22Rv1 (cell line): Measurements from ENCODE around the gene FOXJ3.

Source experiments
- H3K27ac ChIP-seq: fragments of 450-650 bp; 2 replicates; pipeline ENCODE4 v1.5.1; 2017
- ZFX ChIP-seq: fragments of 450-650 bp; IDR thresholded peaks from 2 replicates; pipeline ENCODE4 v1.6.1; 2017; ENCODE audit warnings: antibody characterized with exemption, borderline replicate concordance
- TF ChIP-seq, protein P1 (sequence below): fragments of 450-650 bp; IDR thresholded peaks from 2 replicates; pipeline ENCODE4 v1.5.1; 2017; ENCODE audit warnings: mild to moderate bottlenecking

The FOXJ3 gene

DNA sequence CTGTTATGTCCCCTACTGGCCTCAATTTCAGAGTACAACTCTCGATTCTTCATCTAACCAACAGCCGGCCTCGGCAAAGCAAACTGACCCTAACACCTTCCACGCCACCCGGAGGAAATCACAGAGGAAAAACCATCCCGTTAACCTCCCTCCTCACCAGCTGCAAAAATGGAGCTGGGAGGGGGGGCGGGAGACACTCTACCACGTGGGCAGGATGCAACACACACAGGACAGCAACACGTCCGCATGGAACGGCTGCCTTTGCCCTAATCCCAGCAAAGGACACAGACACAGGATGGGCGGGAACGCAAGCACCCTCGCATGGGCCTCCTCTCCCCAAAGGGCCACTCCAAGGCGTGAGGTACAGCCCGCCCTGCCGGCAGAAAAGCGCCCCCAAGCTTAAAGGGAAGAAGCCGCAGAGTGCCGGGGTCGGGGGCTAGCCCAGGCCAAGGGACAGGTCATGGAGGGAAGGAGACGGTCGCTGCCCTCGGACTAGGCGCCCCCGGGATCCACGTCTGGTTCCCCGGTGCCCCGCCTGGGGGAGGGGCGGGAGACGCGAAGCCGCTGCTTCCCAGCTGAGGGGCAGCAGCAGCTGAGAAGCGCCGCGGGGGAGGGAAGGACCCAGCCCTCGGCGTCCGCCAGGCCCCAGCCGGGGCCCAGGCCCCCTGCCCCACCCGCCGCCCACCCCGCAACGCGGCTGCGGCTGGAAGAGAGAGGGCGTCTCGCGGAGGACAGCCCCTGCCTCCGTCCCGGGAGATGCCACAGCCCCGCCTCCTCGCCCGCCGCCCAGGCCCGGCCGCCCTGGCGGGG is 590 bp downstream of the FOXJ3 start:
- H3K27ac ChIP-seq = peak overlapping the region; percentile 96
- no peak for TF ChIP-seq ZFX
- TF ChIP-seq, protein P1, sequence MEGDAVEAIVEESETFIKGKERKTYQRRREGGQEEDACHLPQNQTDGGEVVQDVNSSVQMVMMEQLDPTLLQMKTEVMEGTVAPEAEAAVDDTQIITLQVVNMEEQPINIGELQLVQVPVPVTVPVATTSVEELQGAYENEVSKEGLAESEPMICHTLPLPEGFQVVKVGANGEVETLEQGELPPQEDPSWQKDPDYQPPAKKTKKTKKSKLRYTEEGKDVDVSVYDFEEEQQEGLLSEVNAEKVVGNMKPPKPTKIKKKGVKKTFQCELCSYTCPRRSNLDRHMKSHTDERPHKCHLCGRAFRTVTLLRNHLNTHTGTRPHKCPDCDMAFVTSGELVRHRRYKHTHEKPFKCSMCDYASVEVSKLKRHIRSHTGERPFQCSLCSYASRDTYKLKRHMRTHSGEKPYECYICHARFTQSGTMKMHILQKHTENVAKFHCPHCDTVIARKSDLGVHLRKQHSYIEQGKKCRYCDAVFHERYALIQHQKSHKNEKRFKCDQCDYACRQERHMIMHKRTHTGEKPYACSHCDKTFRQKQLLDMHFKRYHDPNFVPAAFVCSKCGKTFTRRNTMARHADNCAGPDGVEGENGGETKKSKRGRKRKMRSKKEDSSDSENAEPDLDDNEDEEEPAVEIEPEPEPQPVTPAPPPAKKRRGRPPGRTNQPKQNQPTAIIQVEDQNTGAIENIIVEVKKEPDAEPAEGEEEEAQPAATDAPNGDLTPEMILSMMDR = no peak

DNA sequence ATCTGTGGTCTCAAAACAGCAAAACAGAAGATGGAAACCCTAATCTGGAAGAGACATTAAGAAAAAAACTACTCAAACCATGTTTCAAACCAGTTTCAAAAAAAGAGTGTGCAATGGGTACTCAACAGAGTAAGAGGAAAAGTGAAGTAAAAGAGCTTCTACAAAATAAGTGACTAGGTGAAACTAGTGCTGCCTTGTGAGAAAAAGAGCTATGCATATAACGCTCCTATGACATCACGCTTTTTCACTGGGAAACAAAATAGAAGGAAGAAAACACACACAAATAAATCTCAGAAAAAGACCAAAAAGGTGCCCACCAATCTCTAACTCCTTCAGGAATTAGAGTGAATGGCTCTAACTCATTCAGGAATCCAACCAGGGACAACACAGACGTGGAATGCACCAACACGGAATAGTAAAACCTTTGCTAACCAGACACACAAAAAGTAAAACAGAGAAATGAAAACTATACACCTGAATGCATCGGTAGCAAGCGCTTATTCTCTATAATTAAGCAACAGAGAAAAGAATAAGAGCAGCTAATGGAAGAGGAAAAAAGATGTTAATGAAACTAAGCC is 1.3 kb downstream of the FOXJ3 start:
- H3K27ac ChIP-seq = peak overlapping the region; percentile 96
- TF ChIP-seq ZFX = no peak
- TF ChIP-seq, protein P1 = no peak

DNA sequence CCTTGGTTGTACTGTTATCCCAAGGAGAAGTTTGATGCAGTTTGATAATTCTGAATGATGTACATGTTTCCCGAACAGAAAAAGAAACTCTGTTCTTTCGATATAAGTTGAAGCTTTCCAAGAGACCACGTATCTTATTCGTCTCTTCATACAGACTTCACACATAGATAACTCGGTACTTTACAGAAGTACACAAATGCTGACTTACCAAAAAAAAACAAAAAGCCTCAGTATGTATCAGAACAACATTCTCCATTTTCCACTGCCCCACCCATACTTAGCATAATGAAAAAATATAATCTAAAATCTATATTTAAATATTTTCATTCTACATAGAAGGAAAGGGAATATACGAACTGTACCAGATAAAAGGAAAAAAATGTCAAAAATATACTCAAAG is 2.2 kb downstream of the FOXJ3 start:
- no peak overlapping the region for H3K27ac ChIP-seq
- TF ChIP-seq, protein P1 = no peak
- TF ChIP-seq ZFX = no peak

DNA sequence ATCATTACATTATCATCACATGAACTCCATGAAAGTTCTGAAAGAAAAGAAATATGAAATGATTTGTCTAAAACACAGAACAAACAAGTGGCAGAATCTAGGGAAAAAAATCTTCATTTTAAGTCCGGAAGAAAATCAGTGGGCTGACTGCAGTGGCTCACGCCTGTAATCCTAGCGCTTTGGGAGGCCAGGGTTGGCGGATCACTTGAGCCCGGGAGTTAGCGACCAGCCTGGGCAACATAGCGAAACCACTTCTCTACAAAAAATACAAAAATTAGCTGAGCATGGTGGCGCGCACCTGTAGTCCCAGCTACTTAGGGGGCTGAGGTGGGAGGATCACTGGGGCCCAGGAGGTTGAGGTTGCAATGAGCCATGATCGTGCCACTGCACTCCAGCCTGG is 4.8 kb downstream of the FOXJ3 start:
- TF ChIP-seq, protein P1 = no peak
- no peak for TF ChIP-seq ZFX
- no peak overlapping the region for H3K27ac ChIP-seq

DNA sequence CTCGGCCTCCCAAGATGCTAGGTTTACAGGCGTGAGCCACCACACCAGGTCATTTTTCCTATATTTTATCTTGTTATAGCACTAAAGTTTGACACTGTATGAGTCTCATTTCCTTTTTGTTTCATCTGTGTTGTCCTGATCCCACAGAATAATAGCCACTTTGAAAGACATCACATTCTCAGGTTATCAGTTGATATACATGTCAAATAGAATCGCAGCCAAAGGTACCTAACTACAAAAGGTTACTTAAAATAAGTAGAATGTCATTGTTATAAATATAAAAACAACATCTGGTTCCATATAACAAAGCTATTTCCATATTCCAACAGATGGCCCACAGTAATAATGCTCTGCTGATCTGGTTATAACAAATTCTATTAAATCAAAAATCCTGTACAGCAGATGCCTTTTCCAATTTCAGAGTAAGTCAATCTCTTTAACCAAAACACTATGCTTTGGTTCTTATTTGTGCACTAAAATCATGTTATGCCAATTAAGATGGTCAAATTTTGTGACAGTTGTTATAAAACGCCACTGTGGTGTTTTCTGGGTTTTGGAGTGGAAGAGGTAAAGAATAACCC is 6.0 kb downstream of the FOXJ3 start:
- H3K27ac ChIP-seq = no peak overlapping the region
- TF ChIP-seq ZFX = no peak
- TF ChIP-seq, protein P1 = no peak

DNA sequence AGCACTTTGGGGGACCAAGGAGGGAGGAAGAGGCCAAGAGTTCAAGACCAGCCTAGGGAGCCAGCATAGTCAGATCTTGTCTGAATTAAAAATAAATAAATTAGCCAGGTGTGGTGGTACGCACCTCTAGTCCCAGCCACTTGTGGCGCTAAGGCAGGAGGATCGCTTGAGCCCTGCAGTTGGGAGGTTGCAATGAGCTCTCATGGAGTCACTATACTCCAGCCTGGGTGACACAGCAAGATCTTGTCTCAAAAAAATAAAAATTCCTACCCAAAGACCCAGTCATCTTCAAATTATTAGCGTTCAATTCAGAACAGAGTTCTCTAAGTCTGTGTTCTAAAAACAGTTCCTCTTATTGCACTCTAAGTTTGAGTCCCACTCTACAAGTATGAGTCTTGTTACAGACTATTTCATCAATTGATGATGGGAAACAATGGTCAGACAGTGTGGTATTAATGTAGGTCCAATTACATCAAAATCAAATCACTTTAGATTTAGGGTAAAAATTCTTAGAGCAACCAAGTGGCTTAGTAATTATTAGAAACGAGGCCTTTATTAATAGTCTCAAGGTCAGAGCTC is 6.9 kb downstream of the FOXJ3 start:
- TF ChIP-seq ZFX = no peak
- TF ChIP-seq, protein P1 = no peak
- no peak overlapping the region for H3K27ac ChIP-seq

DNA sequence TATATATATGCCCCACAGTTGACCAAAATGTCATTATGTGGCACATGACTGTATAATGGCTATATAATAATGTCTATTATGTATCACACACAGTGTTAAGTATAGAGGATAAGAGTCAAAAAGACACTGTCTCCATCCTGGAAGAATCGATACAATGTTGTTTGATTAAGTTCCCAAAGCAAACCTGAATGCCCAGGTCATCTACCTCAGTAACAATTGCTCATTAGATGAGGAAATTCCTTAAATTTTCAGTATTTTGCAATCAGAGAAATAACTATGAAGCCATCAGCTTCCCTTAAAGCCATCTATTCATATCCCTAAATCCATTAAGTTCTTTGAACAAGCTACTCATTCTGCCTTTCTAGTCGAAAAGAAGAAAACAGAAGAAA is 10.0 kb downstream of the FOXJ3 start:
- no peak overlapping the region for H3K27ac ChIP-seq
- TF ChIP-seq ZFX = no peak
- TF ChIP-seq, protein P1 = no peak
